Endothelial cell of umbilical vein (primary cell): ENCODE data around the gene OR4N2. TPM values are rescaled to one million over a fixed set of nuclear protein-coding genes. Genes with fewer than 3 reads are reported as not detected.
"Not testable (repeated sequence)": the region's sequence is repeated elsewhere in the genome, so short reads cannot be mapped to it uniquely, and the experiment has no call there.

Experiments used
- BruUV-seq: library from RNA; stranded (reverse); fragments of 400-500 nt; replicated peaks from 2 replicates; lab custom pipeline; 2021; lab: Mats Ljungman, UMichigan
- CTCF ChIA-PET: fragments of 300-600, 350-600 bp; sonication (Branson Sonifier 250); formaldehyde crosslinking; loops from one replicate; lab custom pipeline; 2021; ENCODE audit warnings: antibody characterized with exemption, inconsistent platforms; lab: Charles Lee
- POLR2A ChIA-PET: fragments of 300-600, 350-600 bp; sonication (Branson Sonifier 250); formaldehyde crosslinking; loops from one replicate; lab custom pipeline; 2021; ENCODE audit warnings: antibody characterized with exemption, inconsistent platforms; lab: Charles Lee
- DNase-seq: peaks from one replicate; pipeline ENCODE4 v3.0.0-alpha.2; 2011; ENCODE audit warnings: low read depth, low spot score
- FAIRE-seq: peaks from 2 replicates; lab custom pipeline; 2011; peaks lifted over from hg19 to GRCh38; lab: Jason Lieb, UNC
- H2AFZ ChIP-seq: 2 replicates; pipeline ENCODE4 v1.6.0; 2012; ENCODE audit warnings: low read depth, low read length, control low read depth, inconsistent platforms
- H3K27ac ChIP-seq: 2 replicates; pipeline ENCODE4 v1.5.1; 2011; ENCODE audit warnings: low read depth, mild to moderate bottlenecking, control low read depth, low read length, moderate library complexity; ENCODE audit not compliant: insufficient read depth
- H3K27me3 ChIP-seq, 2 experiments: 2 replicates each; pipeline versions ENCODE4 v1.6.0 to v1.6.1; 2011; ENCODE audit warnings: low read length in 2 of 2, mixed read lengths in 1 of 2; ENCODE audit not compliant: control insufficient read depth in 2 of 2, insufficient read depth in 2 of 2
- H3K36me3 ChIP-seq, 2 experiments: 2 replicates in 1 of 2; 3 replicates in 1 of 2; pipeline ENCODE4 v1.5.1; 2011; ENCODE audit warnings: low read length in 2 of 2, mild to moderate bottlenecking in 1 of 2, moderate library complexity in 1 of 2; ENCODE audit not compliant: control insufficient read depth in 2 of 2, insufficient read depth in 2 of 2; ENCODE audit errors: extremely low read depth in 1 of 2
- H3K4me1 ChIP-seq: 3 replicates; pipeline ENCODE4 v1.5.1; 2011; ENCODE audit warnings: mild to moderate bottlenecking, low read length; ENCODE audit not compliant: control insufficient read depth, insufficient read depth; ENCODE audit errors: extremely low read depth
- H3K4me2 ChIP-seq: 2 replicates; pipeline ENCODE4 v1.6.1; 2011; ENCODE audit warnings: low read length, control low read depth, mixed read lengths; ENCODE audit not compliant: insufficient read depth
- H3K4me3 ChIP-seq, 3 experiments: fragments of 200-600 bp in 1 of 3; sonication (generic), shearing (Covaris generic) in 1 of 3; replicated peaks in 1 of 3; 2 replicates each; pipeline ENCODE4 v1.5.1; 2011 to 2016; ENCODE audit warnings: control low read depth in 3 of 3, low read length in 3 of 3, mild to moderate bottlenecking in 2 of 3, inconsistent platforms in 1 of 3, low read depth in 1 of 3, moderate library complexity in 1 of 3; ENCODE audit not compliant: insufficient read depth in 1 of 3
- H3K79me2 ChIP-seq: 2 replicates; pipeline ENCODE4 v1.6.0; 2012; ENCODE audit warnings: low read length, inconsistent platforms; ENCODE audit not compliant: control insufficient read depth, insufficient read depth
- H3K9ac ChIP-seq: replicated peaks from 2 replicates; pipeline ENCODE3; 2011; ENCODE audit warnings: low read length, control low read depth; ENCODE audit not compliant: insufficient read depth; ENCODE audit errors: extremely low read depth
- H3K9me1 ChIP-seq: replicated peaks from 3 replicates; pipeline ENCODE4 v1.6.0; 2011; ENCODE audit warnings: mild to moderate bottlenecking, low read length; ENCODE audit not compliant: control insufficient read depth, insufficient read depth; ENCODE audit errors: extremely low read depth
- H3K9me3 ChIP-seq: replicated peaks from 2 replicates; pipeline ENCODE4 v1.5.1; 2012; ENCODE audit warnings: low read length, inconsistent platforms; ENCODE audit not compliant: control insufficient read depth, insufficient read depth
- H4K20me1 ChIP-seq: replicated peaks from 2 replicates; pipeline ENCODE3; 2011; ENCODE audit warnings: mild to moderate bottlenecking, low read length; ENCODE audit not compliant: control insufficient read depth, insufficient read depth; ENCODE audit errors: extremely low read depth
- EZH2 ChIP-seq: IDR thresholded peaks from 2 replicates; pipeline ENCODE4 v1.6.1; 2012; ENCODE audit warnings: borderline replicate concordance, low read depth, mild to moderate bottlenecking, moderate library complexity, low read length, inconsistent platforms; ENCODE audit not compliant: severe bottlenecking
- GATA2 ChIP-seq: IDR thresholded peaks from 2 replicates; pipeline ENCODE4 v1.7.0; 2011; ENCODE audit warnings: low read depth, mild to moderate bottlenecking, moderate library complexity, mixed read lengths, low read length; ENCODE audit not compliant: insufficient read length, insufficient read depth
- JUN ChIP-seq: IDR thresholded peaks from 2 replicates; pipeline ENCODE4 v1.6.1; 2011; ENCODE audit warnings: borderline replicate concordance, low read depth; ENCODE audit not compliant: insufficient read length, insufficient read depth
- MYC ChIP-seq: IDR thresholded peaks from one replicate; pipeline ENCODE4 v1.6.1; 2011; ENCODE audit warnings: mild to moderate bottlenecking, low read depth, low read length
- POLR2A ChIP-seq: IDR thresholded peaks from 2 replicates; pipeline ENCODE4 v1.6.1; 2012; ENCODE audit warnings: low read depth, mild to moderate bottlenecking, control low read depth, low read length
- POLR2AphosphoS5 ChIP-seq: IDR thresholded peaks from 2 replicates; pipeline ENCODE4 v1.6.1; 2012; ENCODE audit warnings: low read depth, mild to moderate bottlenecking, control low read depth, low read length, moderate library complexity; ENCODE audit not compliant: insufficient read depth
- dilution Hi-C: fragments of 300-500 bp; cut with MboI; formaldehyde crosslinking; loops from one replicate; pipeline ENCODE4 v1.15.0; 2019; ENCODE audit warnings: low sequenced_read_pairs; ENCODE audit not compliant: extremely low pct_ligation_motif_present
- intact Hi-C: fragments of 100-400 bp; cut with micrococcal nuclease; formaldehyde crosslinking; loops from one replicate; pipeline ENCODE4 v1.10.0; 2022
- polyA plus RNA-seq, 4 experiments: library from polyadenylated mRNA; depleted of rRNA in 3 of 4; stranded (reverse) in 3 of 4; unstranded in 1 of 4; fragments of >200 nt; gene quantifications; 2 replicates each; pipeline versions ENCODE4 v1.2.1 to v1.2.3, GENCODE V29; 2011 to 2012; ENCODE audit warnings: missing spikeins in 1 of 4
- total RNA-seq: library from RNA; stranded (reverse); gene quantifications from 2 replicates; pipeline ENCODE4 v1.2.3, GENCODE V29; 2021
- TF ChIP-seq, protein P1 (sequence below), 2 donors: IDR thresholded peaks; 1 replicate in 1 of 2; 2 replicates in 1 of 2; pipeline ENCODE4 v1.5.1; 2011; ENCODE audit warnings: low read length in 2 of 2, mild to moderate bottlenecking in 2 of 2, moderate library complexity in 2 of 2, control low read depth in 1 of 2, inconsistent platforms in 1 of 2, low read depth in 1 of 2; ENCODE audit not compliant: insufficient read depth in 1 of 2; ENCODE audit errors: extremely low read depth in 1 of 2
- TF ChIP-seq, protein P2 (sequence below): IDR thresholded peaks from 2 replicates; pipeline ENCODE4 v1.6.1; 2011; ENCODE audit not compliant: insufficient read depth, insufficient read length

Gene OR4N2
- total and polyA plus RNA-seq, 2 donors (not counting 3 experiments of a cell fraction or from before 2014, with no cell fraction given): not detected

DNA sequence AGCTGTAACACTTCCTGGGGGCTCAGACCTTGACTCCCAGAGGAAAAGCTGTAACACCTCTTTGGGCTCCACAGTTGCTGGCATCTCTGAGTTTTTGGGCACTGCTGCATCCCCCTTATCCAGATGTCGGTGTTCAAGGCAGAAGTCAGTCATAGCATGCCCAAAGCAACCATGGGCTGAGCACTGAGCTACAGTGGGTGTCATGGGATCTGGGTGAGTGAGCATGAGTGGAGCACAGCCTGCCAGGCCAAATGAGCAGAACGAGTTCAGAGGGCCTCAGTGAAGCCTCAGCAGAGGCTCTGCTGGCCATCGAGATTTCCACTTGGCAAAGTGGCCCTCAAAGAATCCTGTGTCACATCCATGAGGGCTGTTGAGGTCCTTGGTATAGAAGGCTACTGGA lies 32.1 kb upstream of the OR4N2 start:
- H3K4me2 ChIP-seq, H3K36me3 ChIP-seq, H2AFZ ChIP-seq, H4K20me1 ChIP-seq, dilution Hi-C loops, H3K79me2 ChIP-seq, H3K9ac ChIP-seq, H3K4me3 ChIP-seq, H3K27ac ChIP-seq, H3K4me1 ChIP-seq, BruUV-seq, POLR2A ChIA-PET, FAIRE-seq, CTCF ChIA-PET, H3K9me1 ChIP-seq, DNase-seq, H3K27me3 ChIP-seq, intact Hi-C loops, H3K9me3 ChIP-seq: not testable (repeated sequence)

DNA sequence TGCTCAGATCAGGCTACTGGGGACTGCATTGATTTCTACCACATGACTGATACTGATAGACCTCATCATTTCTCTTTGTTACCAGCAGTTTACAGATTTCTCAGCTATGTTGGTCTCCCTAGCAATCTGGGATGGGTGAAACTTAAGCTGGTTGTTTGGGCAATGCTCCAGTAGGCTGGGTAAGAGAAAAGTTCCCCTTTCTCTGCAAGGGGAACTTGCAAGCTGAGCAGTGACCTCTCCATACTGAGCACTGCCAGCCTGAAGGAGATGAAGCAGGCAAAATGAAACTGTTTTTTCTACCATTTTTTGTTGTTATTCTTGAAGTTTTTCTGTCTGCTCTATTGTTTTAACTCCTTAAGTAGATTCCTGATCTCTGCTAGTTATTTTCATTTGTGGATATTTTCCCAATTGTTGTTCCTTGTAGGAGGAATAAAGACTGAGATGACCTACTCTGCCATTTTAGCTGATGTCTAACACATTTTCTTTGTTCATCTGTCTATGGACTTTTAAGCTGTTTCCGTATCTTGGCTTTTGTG lies 31.6 kb upstream of the OR4N2 start:
- dilution Hi-C loops: no loop called here
- no peaks in the 10 kb centered on the region for H3K9me1 ChIP-seq
- no peak overlapping the region for H2AFZ ChIP-seq
- no peaks in the 10 kb centered on the region for H3K9me3 ChIP-seq
- H3K36me3 ChIP-seq: no peaks in the 10 kb centered on the region
- H4K20me1 ChIP-seq: no peaks in the 10 kb centered on the region
- no peak overlapping the region for H3K4me2 ChIP-seq
- H3K27ac ChIP-seq: no peak overlapping the region
- ChIA-PET CTCF (no interaction called here), POLR2A (no interaction called here)
- DNase-seq (no peak), FAIRE-seq (no peak)
- H3K4me1 ChIP-seq: no peaks in the 10 kb centered on the region
- BruUV-seq: no TSS peak
- H3K27me3 ChIP-seq: no peaks in the 10 kb centered on the region
- no peak for TF ChIP-seq EZH2
- TF ChIP-seq, protein P1, sequence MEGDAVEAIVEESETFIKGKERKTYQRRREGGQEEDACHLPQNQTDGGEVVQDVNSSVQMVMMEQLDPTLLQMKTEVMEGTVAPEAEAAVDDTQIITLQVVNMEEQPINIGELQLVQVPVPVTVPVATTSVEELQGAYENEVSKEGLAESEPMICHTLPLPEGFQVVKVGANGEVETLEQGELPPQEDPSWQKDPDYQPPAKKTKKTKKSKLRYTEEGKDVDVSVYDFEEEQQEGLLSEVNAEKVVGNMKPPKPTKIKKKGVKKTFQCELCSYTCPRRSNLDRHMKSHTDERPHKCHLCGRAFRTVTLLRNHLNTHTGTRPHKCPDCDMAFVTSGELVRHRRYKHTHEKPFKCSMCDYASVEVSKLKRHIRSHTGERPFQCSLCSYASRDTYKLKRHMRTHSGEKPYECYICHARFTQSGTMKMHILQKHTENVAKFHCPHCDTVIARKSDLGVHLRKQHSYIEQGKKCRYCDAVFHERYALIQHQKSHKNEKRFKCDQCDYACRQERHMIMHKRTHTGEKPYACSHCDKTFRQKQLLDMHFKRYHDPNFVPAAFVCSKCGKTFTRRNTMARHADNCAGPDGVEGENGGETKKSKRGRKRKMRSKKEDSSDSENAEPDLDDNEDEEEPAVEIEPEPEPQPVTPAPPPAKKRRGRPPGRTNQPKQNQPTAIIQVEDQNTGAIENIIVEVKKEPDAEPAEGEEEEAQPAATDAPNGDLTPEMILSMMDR (IDR thresholded peaks at IDR 0.05; ENCODE audit: extremely low read depth in 1 of 2, insufficient read depth in 1 of 2, low read depth in 1 of 2, low read length in 2 of 2): no peak
- TF ChIP-seq JUN: no peak
- TF ChIP-seq, protein P2, sequence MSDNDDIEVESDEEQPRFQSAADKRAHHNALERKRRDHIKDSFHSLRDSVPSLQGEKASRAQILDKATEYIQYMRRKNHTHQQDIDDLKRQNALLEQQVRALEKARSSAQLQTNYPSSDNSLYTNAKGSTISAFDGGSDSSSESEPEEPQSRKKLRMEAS: no peak
- no peak for TF ChIP-seq POLR2A
- no peak for TF ChIP-seq GATA2
- TF ChIP-seq POLR2AphosphoS5: no peak
- TF ChIP-seq MYC: no peak
- intact Hi-C loops: no loop called here
- H3K4me3 ChIP-seq: no peak overlapping the region
- no peak overlapping the region for H3K9ac ChIP-seq
- no peaks in the 10 kb centered on the region for H3K79me2 ChIP-seq

DNA sequence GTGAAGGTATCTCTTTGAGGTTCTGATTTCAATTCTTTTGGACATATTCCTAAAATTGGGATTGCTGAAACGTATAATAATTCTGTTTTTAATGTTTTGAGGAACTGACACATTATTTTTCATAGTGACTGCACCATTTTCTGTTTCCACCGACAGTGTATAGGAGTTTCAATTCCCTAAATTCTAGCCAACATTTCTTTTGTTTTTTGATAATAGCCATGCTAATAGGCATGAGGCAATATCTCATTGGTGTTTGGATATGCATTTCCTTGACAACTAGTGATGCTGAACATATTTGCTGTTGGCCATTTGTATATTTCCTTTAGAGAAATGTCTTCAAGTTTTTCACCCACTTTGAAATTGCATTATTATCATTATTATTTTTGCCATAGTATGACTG lies 31.1 kb upstream of the OR4N2 start:
- CTCF ChIA-PET, dilution Hi-C loops, H3K79me2 ChIP-seq, H4K20me1 ChIP-seq, intact Hi-C loops, BruUV-seq, H3K4me1 ChIP-seq, H2AFZ ChIP-seq, H3K4me2 ChIP-seq, POLR2A ChIA-PET, H3K36me3 ChIP-seq, H3K9me3 ChIP-seq, H3K9ac ChIP-seq, H3K9me1 ChIP-seq, H3K4me3 ChIP-seq, FAIRE-seq, H3K27me3 ChIP-seq, DNase-seq, H3K27ac ChIP-seq: not testable (repeated sequence)
